ENCODE results near the gene PIM3.

GRCh38 chr22:49913026-49913425 lies 47.5 kb upstream of the PIM3 start:
- TF ChIP-seq CTCF (IDR thresholded peaks at IDR 0.05; ENCODE audit: low read depth, low read length, missing input control) (no peak), SP1 (IDR thresholded peaks at IDR 0.05) (no peak), YY1 (IDR thresholded peaks at IDR 0.05) (no peak), GABPA (IDR thresholded peaks at IDR 0.05 in 1 of 2, conservative IDR thresholded peaks at IDR 0.05 in 1 of 2) (no peak), REST (IDR thresholded peaks at IDR 0.05) (no peak), HNF4G (IDR thresholded peaks at IDR 0.05) (no peak), MAX (IDR thresholded peaks at IDR 0.05) (no peak), TAF1 (conservative IDR thresholded peaks at IDR 0.05) (no peak), RAD21 (IDR thresholded peaks at IDR 0.05) (no peak)
